GM12878 (cell line): ENCODE measurements around the gene RABGGTB. TPM values are rescaled to one million over a fixed set of nuclear protein-coding genes. Genes with fewer than 3 reads are reported as not detected.
A peak's percentile ranks its signal among the peaks of the same experiment; 100 is the strongest.

Source experiments
- ATAC-seq: fragments of 200-7000 bp; cut with Tn5 transposase; 3 replicates; pipeline ENCODE4 v1.9.1; 2020; ENCODE audit warnings: mild to moderate bottlenecking, moderate library complexity
- BruUV-seq: library from RNA; stranded (reverse); fragments of 400-500 nt; replicated peaks from 2 replicates; lab custom pipeline; 2021; lab: Mats Ljungman, UMichigan
- CTCF ChIA-PET: fragments of 300-600 bp; sonication (Branson Sonifier 250); formaldehyde crosslinking; extraction: SDS; loops from one replicate; lab custom pipeline; 2021; ENCODE audit warnings: inconsistent platforms; lab: Yijun Ruan, JAX
- POLR2A ChIA-PET: fragments of 350-600 bp; formaldehyde crosslinking; extraction: SDS; loops from one replicate; lab custom pipeline; 2021; ENCODE audit warnings: inconsistent platforms; lab: Charles Lee
- RAD21 ChIA-PET: fragments of 300-600 bp; sonication (Branson Sonifier 250); formaldehyde crosslinking; loops from one replicate; lab custom pipeline; 2023; ENCODE audit warnings: antibody characterized with exemption; ENCODE audit not compliant: unreplicated experiment; lab: Charles Lee
- SMC1A ChIA-PET: fragments of 300-600 bp; sonication (Branson Sonifier 250); formaldehyde crosslinking; loops from one replicate; lab custom pipeline; 2023; ENCODE audit not compliant: unreplicated experiment, uncharacterized antibody; lab: Charles Lee
- DNase-seq: peaks from one replicate; pipeline ENCODE4 v3.0.0-alpha.2; 2011; ENCODE audit warnings: low read depth, low spot score
- FAIRE-seq: peaks from 3 replicates; lab custom pipeline; 2011; peaks lifted over from hg19 to GRCh38; lab: Jason Lieb, UNC
- H2AFZ ChIP-seq: 2 replicates; pipeline ENCODE4 v1.6.0; 2011; ENCODE audit warnings: low read depth, low read length, control low read depth; ENCODE audit not compliant: control insufficient read depth
- H3K27ac ChIP-seq: 2 replicates; pipeline ENCODE4 v1.5.1; 2011; ENCODE audit warnings: control low read depth; ENCODE audit not compliant: control insufficient read depth, insufficient read depth
- H3K27me3 ChIP-seq, 2 experiments: replicated peaks in 1 of 2; 2 replicates each; pipeline versions ENCODE4 v1.6.0 to v1.6.1; 2011; ENCODE audit warnings: low read length in 1 of 2; ENCODE audit not compliant: control insufficient read depth in 2 of 2, insufficient read depth in 2 of 2
- H3K36me3 ChIP-seq, 2 experiments: 2 replicates each; pipeline ENCODE4 v1.5.1; 2011; ENCODE audit warnings: low read length in 1 of 2; ENCODE audit not compliant: control insufficient read depth in 2 of 2, insufficient read depth in 2 of 2
- H3K4me1 ChIP-seq: 2 replicates; pipeline ENCODE4 v1.6.1; 2011; ENCODE audit warnings: mild to moderate bottlenecking, low read length, moderate library complexity, mixed read lengths; ENCODE audit not compliant: control insufficient read depth, insufficient read depth
- H3K4me2 ChIP-seq: 2 replicates; pipeline ENCODE4 v1.6.0; 2011; ENCODE audit warnings: control low read depth; ENCODE audit not compliant: control insufficient read depth, insufficient read depth
- H3K4me3 ChIP-seq: fragments of 200-600 bp; sonication (generic); 2 replicates; pipeline ENCODE4 v1.5.1; 2016
- H3K79me2 ChIP-seq: 2 replicates; pipeline ENCODE4 v1.6.0; 2011; ENCODE audit warnings: low read length; ENCODE audit not compliant: control insufficient read depth, insufficient read depth
- H3K9ac ChIP-seq: 2 replicates; pipeline ENCODE4 v1.8.0; 2011; ENCODE audit warnings: low read length, control low read depth, mixed read lengths; ENCODE audit not compliant: control insufficient read depth, insufficient read depth
- H3K9me3 ChIP-seq: replicated peaks from 3 replicates; pipeline ENCODE4 v1.5.1; 2011; ENCODE audit warnings: mild to moderate bottlenecking, low read length; ENCODE audit not compliant: control insufficient read depth, insufficient read depth
- H4K20me1 ChIP-seq: 2 replicates; pipeline ENCODE4 v1.6.0; 2011; ENCODE audit not compliant: control insufficient read depth, insufficient read depth
- BRCA1 ChIP-seq: IDR thresholded peaks from 2 replicates; pipeline ENCODE4 v1.6.1; 2011; ENCODE audit warnings: low read depth, low read length, improper control_type of control experiment
- CREM ChIP-seq: IDR thresholded peaks from 2 replicates; pipeline ENCODE4 v1.6.1; 2014; ENCODE audit warnings: antibody characterized with exemption, low read depth
- DPF2 ChIP-seq: fragments of 450-650 bp; IDR thresholded peaks from 2 replicates; pipeline ENCODE4 v1.6.1; 2017; ENCODE audit warnings: mild to moderate bottlenecking
- MEF2B ChIP-seq: fragments of 450-650 bp; IDR thresholded peaks from 2 replicates; pipeline ENCODE4 v1.6.1; 2018; ENCODE audit warnings: mild to moderate bottlenecking, moderate library complexity; ENCODE audit not compliant: partially characterized antibody, poor library complexity, severe bottlenecking
- MTA3 ChIP-seq: IDR thresholded peaks from 2 replicates; pipeline ENCODE4 v1.6.1; 2012; ENCODE audit warnings: low read length, inconsistent platforms, borderline replicate concordance
- RCOR1 ChIP-seq: conservative IDR thresholded peaks from 2 replicates; pipeline ENCODE4 v1.6.1; 2012; ENCODE audit warnings: low read depth, low read length, improper control_type of control experiment
- SMAD5 ChIP-seq: IDR thresholded peaks from 2 replicates; pipeline ENCODE4 v1.6.1; 2016; ENCODE audit warnings: antibody characterized with exemption, low read depth
- TCF3 ChIP-seq: IDR thresholded peaks from 2 replicates; pipeline ENCODE4 v1.6.1; 2012; ENCODE audit warnings: low read depth, mild to moderate bottlenecking, low read length, borderline replicate concordance; ENCODE audit not compliant: insufficient read depth
- ZNF592 ChIP-seq: fragments of 450-650 bp; IDR thresholded peaks from 2 replicates; pipeline ENCODE4 v1.6.1; 2017; ENCODE audit warnings: mild to moderate bottlenecking, moderate library complexity
- WGBS: methylation state at CpG from one replicate; pipeline ENCODE4 v1.1.6; 2016; ENCODE audit warnings: low lambda C conversion rate; ENCODE audit not compliant: insufficient replicate concordance, insufficient coverage; ENCODE audit errors: missing lambda C conversion rate; 5-methylcytosine and 5-hydroxymethylcytosine counted together
- in situ Hi-C: fragments of 300-500 bp; cut with MboI; formaldehyde crosslinking; loops from 9 replicates; pipeline ENCODE4 v1.14.3; 2018; ENCODE audit warnings: mixed read lengths
- intact Hi-C: fragments of 100-400 bp; cut with micrococcal nuclease; formaldehyde crosslinking; loops from one replicate; pipeline ENCODE4 v1.14.2; 2022; ENCODE audit not compliant: unreplicated experiment
- polyA plus RNA-seq, 11 experiments: library from polyadenylated mRNA; depleted of rRNA in 4 of 11; unstranded in 6 of 11; stranded (reverse) in 5 of 11; fragments of >200 nt; fragmentation: Nextera tagmentation in 4 of 11; fragmentation: Illumina TruSeq in 1 of 11; extraction: Ambion mirVana in 4 of 11; extraction: Trizol in 1 of 11; gene quantifications; 1 replicate in 1 of 11; 2 replicates in 10 of 11; pipeline versions ENCODE4 v1.2.1 to v1.2.3, GENCODE V29; 2011 to 2016; ENCODE audit warnings: inconsistent platforms in 2 of 11, missing spikeins in 2 of 11, low read depth in 1 of 11
- total RNA-seq, 4 experiments: library from RNA; depleted of rRNA in 3 of 4; stranded (reverse); fragments of >200 nt in 3 of 4; fragmentation: Illumina TruSeq in 1 of 4; extraction: Trizol in 1 of 4; gene quantifications; 2 replicates each; pipeline versions ENCODE4 v1.2.1 to v1.2.3, GENCODE V29; 2013 to 2021

RABGGTB gene
- total and polyA plus RNA-seq, 10 of the 15 experiments (the other 5 are each of a cell fraction or from before 2014, with no cell fraction given), result 50.5 to 213 (median 157) TPM

GRCh38 chr1:75791022-75791421, 5.0 kb downstream of the RABGGTB start:
- POLR2A ChIA-PET, result interaction anchor here (0.6 to 0.7 kb wide), 3 partner anchors 64 to 165 kb away, joined by 3 read pairs; no protein-coding TSS in a partner anchor
- 85% methylated on average over 1 of the region's 1 CpG for WGBS
- FAIRE-seq, result no peak
- Histone ChIP-seq H2AFZ (no peak overlapping the region), H3K4me2 (peak overlapping the region; percentile 75), H4K20me1 (peaks cover 6% of the 10 kb centered on the region; the same call in 1 of the 2 replicates), H3K4me1 (peaks cover 2% of the 10 kb centered on the region; the same call in 1 of the 2 replicates), H3K9me3 (no peaks in the 10 kb centered on the region), H3K27me3 (no peaks in the 10 kb centered on the region), H3K9ac (no peak overlapping the region), H3K79me2 (peaks cover 71% of the 10 kb centered on the region), H3K4me3 (peak overlapping the region; percentile 80), H3K27ac (no peak overlapping the region), H3K36me3 (peaks cover 5 to 40% of the 10 kb centered on the region in 2 experiments)
- CTCF ChIA-PET, result interaction anchor here (0.8 kb wide), 1 partner anchor 9 kb away, joined by 6 read pairs; no protein-coding TSS in a partner anchor
- SMC1A ChIA-PET, result interaction anchor here (0.6 to 1.4 kb wide), 7 partner anchors 9 to 82 kb away, joined by 3 to 7 read pairs (median 3); no protein-coding TSS in a partner anchor
- RAD21 ChIA-PET, result interaction anchor here (0.9 to 1.3 kb wide), 2 partner anchors 66 to 68 kb away, joined by 3 to 5 read pairs; no protein-coding TSS in a partner anchor
- in situ Hi-C loops, result no loop called here
- TF ChIP-seq MEF2B (no peak), TCF3 (no peak), BRCA1 (no peak), ZNF592 (no peak), RCOR1 (no peak), SMAD5 (0 out of 2 replicates have a peak, but pooled peaks have one; percentile 27), MTA3 (no peak), DPF2 (no peak), CREM (no peak)
- intact Hi-C loops, result no loop called here
- no peak for DNase-seq
- no peak for ATAC-seq
- no TSS peak for BruUV-seq
